GM19240 (cell line): ENCODE results near the gene RAI14.

Experiments
- DNase-seq: peaks from one replicate; pipeline ENCODE4 v3.0.0; 2011; ENCODE audit warnings: low spot score; ENCODE audit not compliant: insufficient read length

The RAI14 gene

DNA sequence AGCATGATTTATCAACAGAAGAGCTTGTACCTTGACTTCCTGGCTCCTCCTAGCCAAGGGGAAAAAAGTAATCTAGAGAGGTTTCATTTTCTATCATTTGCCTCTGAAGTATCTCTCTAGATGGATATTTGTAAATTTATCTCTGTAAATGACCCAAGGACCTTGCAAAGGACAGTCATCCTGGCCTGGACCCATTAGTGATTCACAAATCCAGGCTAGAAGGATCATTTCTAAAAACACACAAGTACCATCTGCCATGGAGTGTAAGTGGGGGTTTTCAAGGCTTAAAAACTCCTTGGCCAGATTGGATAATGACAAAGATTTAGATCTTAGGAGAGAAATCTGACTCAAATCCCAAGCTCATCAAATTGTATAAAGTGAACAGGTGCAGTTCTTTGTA, 190.9 kb downstream of the RAI14 start:
- DNase-seq = no peak

DNA sequence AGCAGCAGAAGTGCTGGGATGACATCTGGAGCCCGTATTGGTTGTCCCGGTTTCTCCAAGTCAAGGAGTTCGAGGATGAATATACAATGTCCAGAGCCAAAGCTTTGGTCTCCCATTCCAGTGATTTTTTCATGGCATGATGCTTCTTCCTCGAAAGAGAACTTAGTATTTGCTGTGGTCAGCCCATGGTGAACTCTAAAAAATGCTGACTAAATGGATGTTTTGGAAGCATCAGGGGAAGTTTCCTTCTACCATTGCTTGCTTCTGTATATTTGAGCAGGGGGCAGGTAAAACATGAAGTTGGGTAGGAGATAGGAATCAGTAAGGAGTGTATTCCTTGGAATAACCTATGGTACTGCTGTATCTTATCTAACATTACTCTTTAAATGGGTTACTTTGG, 191.4 kb downstream of the RAI14 start:
- no peak for DNase-seq

DNA sequence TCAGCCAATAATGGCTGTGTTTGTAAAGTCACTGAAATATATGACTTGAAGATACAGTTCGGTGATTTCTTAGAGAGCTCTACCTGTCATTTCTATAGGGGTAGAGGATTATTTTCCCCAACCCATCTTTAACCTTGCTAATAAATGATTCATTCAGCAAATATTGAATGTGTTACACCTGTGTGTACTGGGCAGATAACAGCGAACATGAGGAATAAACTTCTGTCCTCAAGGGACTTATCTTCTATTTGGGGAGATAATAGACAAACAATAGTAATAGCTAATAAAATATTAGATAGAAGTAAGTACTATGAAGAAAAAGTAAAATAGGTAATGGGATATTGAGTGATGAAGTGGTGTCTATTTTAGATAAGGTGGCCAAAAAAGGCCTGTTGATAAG, 192.1 kb downstream of the RAI14 start:
- DNase-seq = no peak

DNA sequence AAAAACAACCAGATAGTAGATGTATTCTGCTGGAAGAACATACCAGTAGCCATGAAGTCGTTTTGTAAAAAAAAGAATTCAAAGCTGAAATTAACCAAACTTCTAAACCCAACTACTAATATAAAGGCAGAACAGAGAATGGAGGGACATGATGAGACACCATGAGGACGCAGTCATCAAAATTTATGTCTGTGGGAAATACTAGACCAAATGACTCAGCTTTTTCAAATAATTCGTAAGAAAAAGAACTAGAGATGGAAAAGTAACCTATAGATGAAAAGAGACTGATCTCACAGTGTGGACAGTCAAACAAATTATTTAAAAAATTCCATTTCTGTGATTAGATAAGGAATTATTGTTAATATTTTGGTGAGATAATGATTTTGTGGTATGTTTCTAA, 193.1 kb downstream of the RAI14 start:
- DNase-seq = no peak

DNA sequence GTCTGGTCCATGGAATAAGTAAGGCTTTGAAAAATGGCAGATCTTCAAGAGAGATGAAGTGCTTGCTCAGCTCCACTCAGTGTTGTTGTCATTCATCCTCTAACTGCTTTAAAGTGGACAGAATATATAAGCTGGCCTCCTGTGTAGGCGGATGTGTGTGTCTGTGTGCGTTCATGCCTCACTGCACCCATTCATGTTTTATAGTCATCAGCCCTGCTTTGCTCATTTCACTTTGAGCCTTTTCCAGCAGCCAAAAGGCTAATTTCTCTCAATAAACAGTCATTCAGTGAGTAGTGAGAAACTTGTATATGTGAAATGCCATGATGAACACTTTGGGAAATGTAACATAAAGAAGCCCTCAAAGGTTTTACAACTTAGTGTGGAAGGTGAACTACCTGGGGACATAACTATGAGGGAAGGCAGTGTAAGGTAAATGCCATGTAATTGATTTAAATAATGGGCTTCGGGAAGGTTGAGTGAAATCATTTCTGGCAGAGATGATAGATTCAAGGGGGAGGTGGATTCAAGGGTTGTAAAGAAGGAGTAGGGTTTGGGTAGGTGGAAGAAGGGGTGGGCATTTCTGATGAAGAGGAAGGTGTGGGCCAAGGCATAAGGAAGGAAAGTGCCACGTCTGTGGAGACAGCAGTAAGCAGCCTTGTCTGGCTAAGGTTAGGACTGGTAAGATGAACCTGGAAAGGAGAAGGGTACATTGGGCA, 198.5 kb downstream of the RAI14 start:
- peak; percentile 33 for DNase-seq

DNA sequence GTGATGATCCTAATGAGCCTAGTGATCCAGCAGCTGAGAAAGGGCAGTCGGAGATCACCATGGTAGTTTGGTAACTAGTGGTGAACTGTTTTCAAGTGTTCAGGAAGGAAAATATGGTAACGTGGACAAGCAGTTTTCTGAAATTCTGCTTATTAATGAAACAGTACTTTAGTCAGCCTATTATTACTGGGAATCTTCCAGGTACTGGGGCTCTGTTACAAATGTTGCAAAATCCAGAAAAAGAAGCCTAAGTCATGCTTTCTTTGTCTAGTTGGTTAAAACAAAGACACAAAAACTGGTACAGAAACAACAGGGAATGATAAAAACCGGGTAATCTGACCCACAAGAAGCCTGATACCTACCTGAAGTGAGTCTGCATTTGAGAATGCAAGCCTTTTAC, 201.0 kb downstream of the RAI14 start:
- no peak for DNase-seq

DNA sequence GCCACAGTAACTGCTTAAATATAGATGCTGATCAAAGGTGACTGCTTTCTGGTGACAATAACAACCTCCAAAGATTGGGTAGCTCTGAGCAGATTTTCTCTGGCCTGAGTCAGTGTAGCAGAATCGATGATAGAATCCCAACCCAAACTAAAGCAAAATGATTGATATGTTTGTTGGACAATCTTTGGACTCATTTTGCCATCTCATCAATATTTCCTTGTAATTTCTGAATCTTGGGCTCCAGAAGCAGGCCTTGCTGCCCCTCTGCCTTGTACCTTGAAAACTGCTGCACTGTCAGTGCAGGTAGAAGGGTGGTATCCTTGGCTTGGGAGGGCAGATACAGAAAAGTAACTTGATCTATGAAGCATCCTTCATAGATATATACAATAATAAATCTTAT, 201.8 kb downstream of the RAI14 start:
- DNase-seq = no peak

DNA sequence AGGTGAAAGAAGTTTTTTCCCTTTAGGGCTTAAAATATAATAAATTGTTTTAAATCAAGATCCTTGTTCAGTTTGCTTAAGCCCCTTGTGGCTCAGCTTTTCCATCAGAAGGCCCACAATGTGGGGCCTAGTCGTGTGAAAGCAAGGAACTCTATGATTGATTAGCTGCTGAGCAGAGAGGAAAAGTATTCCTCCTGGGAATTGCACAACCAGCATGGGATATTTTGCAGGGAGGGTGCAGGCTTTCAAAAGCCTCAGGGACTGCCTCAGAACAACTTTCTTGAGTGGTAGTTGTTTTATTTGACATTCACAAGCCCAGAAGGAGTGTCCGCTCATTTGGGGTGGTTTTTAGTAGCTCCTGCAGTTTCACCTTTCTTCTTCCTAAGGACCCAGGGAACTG, 202.7 kb downstream of the RAI14 start:
- DNase-seq = no peak

DNA sequence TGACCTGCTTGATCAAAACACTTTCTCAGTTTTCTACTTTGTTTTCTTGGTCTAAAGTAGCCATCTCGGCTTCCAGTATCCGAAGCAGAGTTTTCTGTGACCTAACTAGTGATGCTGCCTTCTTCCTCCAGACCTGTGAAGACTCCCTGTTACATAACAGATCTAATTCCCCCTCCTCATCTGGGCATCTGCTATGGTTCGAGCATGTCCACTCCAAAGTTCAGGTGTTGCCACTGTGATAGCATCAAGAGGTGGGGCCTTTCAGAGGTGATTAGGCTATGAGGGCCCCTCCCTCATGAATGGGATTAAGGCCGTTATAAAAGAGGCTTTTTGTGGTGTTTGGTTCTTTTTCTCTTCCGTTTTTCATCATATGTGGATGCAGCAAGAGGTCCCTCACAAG, 203.1 kb downstream of the RAI14 start:
- no peak for DNase-seq

DNA sequence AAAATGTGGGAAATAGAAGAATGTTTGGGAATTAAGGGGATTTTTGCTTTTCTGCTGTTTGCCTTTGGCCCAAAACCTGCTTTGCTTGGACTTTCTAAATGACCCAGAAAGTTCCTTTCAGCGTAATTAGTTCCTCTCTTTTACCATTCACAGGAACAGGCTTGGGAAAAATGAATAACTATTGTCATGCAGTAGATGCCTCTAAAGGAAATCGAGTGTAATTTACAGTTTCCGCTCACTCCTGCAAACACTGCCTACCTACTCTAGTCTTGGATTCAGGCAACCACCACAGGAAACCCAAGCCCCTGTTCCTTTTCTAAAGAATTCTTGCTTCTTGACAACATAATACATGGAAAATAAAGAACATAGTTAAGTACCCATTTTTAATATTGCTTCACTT, 207.8 kb downstream of the RAI14 start:
- DNase-seq = no peak

DNA sequence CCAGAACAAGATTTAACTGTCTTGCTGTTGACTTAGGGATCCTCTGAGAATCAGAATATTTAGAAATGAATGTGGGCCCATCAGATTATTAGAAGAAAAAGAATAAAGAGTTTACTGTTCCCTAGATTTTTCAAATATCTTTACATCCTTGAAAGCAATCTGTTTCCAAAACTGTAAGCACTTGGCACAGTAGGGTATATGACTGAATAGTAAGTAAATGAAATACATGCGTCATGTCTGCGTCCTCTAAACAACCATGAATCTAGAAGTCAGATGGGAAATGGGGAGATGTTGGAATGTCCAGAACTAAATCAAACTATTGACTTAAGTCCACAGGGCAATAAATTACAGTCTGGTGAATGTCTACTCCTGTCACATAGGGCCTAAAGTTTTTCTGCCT, 209.0 kb downstream of the RAI14 start:
- no peak for DNase-seq

DNA sequence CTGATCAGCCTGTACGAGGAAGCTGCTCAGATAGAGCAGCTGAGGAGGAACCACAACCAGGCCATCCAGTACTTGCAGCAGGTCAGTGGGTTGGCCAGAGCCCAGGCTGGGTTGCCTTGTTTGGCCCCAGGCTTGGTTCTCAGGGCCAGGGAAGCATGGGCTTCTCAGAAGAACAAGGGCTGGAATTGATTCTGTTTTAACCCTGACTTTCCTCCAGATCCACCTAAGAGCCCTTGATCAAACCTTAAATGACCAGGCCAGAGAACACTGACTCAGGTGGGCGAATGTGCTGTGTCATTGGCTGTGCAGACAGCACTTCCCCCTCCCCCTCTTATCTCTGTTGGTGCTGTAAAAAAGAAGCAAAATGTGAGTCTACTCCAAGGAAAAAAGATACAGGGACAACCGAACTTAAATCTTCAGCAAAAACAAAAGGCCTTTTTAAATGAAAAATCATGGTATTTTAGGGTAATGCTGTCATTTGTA, 210.9 kb downstream of the RAI14 start:
- DNase-seq = no peak

DNA sequence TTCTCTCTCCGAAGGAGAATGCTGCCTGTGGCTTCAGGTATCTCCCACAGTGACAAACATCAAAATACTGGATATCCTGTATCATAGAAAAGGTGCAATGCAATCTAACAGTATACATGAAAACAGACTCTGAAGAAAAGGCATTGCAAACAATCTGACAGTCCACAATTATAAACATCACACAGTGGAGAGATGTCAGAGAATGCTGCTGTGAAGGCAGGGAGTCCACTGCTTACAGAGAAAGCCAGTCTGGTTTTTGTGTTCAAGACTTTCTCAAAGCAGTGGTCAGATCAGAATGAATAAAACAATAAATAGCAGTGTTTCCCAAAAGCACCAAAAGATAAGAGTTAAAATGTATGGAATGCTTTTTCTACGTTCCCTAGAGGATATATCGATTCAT, 211.5 kb downstream of the RAI14 start:
- DNase-seq = no peak

DNA sequence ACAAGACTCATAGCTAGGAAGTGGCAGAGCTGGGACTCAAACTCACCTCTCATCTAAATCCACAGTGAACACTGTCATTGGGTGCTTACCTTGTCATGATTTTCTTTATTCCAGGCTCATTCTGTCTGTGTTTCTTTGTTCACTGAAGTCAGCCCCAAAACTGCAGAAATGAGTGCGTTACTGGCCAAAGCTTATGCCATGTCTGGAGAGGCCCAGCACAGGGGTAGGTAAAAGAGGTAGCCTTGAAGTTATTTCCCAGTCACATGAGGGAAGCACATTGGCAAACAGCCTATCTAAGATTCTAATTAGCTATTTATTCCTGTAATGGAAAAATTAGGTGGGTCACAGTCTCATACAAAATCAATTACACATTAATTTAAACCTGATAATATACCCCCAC, 212.7 kb downstream of the RAI14 start:
- DNase-seq = no peak

DNA sequence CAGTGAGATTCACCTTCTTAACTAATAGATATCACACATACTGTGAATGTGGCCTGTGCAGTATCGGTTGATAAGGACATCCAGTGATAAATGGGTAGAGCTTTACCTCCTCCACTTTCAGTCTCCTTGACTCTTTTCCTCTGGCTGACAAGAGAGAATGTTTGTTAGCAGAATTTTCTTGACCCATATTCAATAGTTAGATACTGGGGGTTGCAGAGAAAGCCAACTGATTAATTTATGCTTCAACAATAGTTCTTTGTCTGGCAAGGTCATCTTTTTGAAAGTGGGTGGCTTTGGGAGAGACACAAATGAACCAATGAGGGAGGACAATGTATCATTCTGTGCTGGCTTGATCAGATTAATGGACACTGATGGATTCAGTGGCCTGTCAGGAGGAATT, 213.1 kb downstream of the RAI14 start:
- DNase-seq = no peak

DNA sequence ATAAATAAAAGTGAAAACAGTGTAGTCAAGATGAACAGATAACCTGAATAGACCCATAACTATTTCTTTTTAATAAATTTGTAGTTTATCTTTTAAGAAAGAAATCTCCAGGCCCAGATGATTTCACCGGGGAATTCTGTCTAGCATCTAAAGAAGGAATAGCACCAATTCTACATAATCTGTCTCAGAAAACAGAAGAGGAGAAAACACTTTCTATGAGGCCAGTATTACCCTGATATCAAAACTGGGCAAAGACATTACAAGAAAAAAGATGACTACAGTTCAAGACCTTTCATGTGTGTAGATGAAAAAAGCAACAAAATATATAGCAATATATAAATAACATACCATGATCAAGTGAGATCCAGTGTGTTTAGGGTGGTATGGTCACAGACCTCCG, 214.3 kb downstream of the RAI14 start:
- no peak for DNase-seq

DNA sequence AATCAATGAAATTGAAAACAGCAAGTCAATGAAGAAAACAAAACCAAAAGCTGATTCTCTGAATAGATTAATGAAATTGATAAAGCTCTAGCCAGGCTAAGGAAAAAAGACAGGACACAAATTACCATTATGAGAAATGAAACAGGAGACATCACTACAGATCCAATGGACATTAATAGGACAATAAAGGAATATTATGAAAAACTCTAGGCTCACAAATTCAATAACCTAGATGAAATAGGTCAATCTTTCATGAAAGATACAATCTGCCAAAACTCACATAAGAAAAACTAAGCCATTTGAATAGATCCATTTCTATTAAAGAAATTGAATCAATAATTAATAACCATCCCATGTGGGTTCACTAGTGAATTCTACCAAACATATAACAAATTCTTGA, 220.1 kb downstream of the RAI14 start:
- no peak for DNase-seq

DNA sequence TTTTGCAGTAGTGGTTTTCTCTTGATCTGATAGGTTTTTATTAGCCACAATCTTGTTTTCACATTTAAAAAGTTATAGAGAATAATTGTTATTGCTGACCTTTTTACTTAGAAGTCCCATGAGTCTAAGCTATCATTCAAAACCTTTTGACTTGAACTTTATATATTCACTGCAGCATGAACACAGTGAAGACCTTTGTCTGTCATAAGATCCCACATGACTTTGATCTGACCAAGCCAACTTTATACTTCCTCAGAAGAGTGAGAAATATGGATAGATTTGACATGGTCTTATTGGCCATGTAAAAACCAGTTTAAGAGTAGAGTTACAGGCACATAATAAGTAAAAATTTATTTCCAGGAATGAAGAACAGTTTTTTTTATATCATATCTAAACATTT, 225.1 kb downstream of the RAI14 start:
- DNase-seq = no peak
